ENCODE data around the gene IYD.

DNA sequence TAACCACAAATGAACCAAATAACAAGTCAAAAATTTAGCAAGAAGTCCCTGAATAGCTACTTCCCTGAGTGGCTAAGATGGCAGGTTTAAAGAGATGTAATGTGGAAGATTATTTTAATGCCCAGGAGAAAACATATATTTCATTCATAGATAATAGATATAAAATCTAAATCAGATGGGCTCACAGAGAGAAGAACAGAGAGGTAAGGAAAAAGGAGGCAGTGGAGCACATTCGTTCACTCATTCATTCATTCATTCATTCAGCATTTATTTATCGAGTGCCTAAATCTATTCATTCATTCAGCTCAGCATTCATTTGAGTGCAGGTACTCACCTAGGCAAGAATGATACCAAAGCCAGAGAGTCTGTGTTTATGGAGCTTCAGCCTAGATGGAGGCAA lies 32.1 kb upstream of the IYD start:
- TF ChIP-seq EZH2 (IDR thresholded peaks at IDR 0.05; ENCODE audit: insufficient read depth, poor library complexity, severe bottlenecking) (no peak), EZH2phosphoT487 (IDR thresholded peaks at IDR 0.05; ENCODE audit: insufficient read depth, low read depth) (no peak)
